HG03159 (cell line): ENCODE data around the gene PLOD1.
"Not testable (repeated sequence)": the region's sequence is repeated elsewhere in the genome, so short reads cannot be mapped to it uniquely, and the experiment has no call there.

Experiments used
- ATAC-seq: cut with Tn5 transposase; IDR thresholded peaks from one replicate; pipeline ENCODE4 v1.9.1; 2021; ENCODE audit warnings: mild to moderate bottlenecking, moderate library complexity; ENCODE audit not compliant: unreplicated experiment

Gene PLOD1

DNA sequence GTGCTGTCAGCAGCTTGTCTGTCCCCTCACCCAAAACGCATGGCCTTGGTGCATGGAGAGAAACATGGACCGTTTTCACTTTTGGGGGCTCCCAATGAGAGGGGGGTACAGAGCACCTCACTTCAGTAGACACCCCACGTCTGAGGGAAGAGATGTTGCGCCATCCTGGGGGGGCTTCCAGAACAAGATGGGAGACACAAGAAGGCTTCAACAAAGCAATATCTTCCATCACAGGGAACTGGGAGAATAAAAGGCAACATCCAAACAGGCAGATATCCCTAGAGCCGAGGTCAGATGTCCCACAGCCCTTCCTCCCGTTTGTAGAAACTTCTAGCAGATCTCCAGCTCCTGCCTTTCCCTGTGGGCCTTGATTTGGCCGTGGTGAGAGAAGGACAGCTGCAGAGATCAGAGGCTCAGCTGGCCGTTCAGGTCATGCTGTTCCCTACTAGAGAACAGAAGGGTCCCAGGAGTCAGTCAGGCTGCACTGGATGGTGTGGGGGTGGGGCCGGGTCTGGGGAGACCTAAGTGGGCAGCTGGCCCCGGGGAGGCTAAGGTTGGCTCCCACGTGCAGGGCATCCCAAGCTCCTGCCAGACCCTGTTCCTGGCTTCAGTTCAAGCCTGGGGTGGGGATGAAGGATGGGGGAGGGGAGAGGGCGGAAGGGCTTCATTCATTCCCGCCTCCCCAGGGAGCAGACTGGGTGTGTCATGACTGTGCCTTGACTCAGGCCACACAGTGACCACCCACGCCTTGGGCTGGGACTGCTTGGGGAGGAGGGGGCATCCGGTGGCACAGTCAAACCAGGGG is 4.4 kb downstream of the PLOD1 start:
- no peak for ATAC-seq

DNA sequence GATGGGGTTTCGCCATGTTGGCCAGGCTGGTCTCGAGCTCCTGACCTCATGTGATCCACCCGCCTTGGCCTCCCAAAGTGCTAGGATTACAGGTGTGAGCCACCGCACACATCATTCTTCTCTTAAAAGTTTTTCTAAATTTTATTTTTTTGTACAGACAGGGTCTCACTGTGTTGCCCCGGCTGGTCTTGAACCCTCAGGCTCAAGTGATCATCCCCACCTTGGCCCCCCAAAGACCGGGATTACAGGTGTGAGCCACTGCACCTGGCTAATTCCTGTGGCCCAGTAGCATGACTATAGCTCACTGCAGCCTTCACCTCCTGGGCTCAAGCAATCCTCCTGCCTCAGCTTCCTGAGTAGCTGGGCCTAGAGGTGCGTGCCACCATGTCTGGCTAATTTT is 5.3 kb downstream of the PLOD1 start:
- ATAC-seq, result not testable (repeated sequence)

DNA sequence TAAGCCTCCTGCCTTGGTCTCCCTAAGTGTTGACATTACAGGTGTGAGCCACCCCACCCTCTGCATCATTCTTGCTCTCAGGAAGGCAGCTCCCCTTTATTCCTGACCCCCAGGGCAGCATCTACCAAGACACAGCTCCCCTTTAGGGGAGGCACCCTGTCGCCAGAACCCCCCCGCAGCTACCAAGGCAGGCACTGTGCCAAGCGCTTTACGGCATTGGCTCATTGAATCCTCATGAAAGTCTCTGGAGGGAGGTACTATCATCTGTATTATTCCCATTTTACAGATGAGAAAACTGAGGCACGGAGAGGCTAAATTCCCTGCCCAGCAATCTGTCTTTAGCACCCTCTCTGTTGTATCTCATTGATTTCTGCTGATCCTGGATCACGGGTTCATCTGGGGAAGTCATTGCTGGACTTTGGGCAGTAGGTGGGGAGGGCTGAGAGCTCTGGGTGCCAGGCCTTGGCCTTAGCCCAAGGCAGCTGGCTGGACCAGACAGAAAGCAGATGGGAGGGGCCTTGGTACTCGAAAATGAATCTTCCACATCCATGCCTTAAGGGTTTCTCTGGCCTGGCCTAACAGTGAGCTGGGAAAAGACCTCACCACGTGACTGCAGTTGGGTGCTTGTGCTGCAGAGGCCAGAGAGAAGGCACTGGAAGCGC is 5.9 kb downstream of the PLOD1 start:
- ATAC-seq, result no peak

DNA sequence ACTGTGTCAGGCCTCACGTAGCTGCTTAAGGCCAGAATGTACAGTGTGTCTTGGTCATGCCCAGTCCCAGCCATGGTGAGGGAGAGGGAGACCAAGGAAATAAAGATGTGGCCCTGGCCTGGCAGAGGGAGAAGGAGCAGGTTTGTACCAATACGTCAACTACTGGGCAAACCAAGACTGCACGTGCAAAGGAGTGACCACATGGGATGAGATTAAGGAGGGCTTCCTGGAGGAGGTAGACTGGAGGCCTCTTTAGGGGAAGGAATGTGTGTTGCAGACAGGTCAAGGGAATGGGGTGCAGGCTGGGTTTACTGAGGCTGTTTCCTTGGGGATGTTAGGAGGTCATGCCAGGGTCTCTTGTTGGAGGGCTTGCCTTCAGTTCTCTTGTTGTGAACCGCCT is 7.8 kb downstream of the PLOD1 start:
- no peak for ATAC-seq

DNA sequence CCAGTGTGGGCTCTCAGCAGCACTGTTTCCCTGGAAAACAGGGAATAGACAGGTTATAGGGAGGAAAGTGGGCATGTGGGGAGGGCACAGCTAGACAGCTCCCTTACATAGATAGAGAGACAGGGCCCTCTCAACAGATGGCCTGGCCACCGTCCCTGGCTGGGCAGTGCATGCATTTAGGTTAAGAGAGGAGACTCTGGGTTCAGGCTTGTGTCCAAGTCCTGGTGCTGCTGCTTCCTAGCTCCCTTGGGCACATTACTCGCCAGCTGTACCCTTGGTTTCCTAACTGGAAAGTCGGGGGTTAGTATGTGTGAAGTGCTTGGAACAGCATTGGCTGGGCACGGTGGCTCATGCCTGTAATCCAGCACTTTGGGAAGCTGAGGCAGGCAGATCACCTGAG is 9.1 kb downstream of the PLOD1 start:
- ATAC-seq, result no peak

DNA sequence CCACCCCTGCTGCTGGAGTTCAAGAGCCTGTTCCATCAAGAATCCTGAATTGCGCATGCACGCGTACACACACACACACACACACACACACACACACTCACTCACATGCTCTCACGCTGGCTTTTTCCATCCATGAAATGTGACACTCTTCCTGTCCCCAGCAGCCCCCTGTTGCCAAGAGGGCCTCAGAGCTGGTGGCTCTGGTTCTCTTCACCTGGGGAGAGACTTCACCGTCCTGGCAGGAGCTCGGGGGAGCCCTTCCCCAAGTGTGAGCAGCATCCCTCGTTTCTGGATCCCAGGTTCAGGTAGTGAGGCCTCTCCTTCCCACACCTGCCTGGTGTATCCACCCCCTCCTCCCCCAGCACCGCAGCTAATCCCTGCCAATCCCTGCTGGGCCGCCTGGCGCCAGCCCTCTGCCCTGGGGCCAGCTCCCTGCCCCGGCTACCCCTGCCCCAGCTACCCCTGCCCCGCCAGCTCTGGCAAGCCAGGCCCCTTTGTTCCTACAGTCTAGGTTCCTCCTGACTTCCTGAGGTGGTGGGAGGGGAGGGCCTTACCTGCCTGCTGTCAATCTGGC is 9.9 kb downstream of the PLOD1 start:
- ATAC-seq, result no peak

DNA sequence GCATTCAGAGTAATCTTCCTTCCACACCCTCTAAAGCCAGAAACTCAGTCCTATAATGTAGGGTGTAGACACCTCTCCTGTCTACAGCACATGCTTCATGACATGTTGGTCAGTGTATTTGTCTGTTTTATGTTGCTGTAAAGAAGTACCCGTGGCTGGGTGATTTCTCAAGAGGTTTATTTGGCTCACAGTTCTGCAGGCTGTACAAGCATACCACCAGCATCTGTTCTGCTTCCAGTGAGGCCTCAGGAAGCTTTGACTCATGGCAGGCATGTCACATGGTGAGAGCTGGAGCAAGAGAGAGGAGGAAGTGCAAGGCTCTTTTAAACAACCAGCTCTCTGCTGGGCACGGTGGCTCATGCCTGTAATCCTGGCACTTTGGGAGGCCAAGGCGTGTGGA is 12.1 kb downstream of the PLOD1 start:
- ATAC-seq, result no peak

DNA sequence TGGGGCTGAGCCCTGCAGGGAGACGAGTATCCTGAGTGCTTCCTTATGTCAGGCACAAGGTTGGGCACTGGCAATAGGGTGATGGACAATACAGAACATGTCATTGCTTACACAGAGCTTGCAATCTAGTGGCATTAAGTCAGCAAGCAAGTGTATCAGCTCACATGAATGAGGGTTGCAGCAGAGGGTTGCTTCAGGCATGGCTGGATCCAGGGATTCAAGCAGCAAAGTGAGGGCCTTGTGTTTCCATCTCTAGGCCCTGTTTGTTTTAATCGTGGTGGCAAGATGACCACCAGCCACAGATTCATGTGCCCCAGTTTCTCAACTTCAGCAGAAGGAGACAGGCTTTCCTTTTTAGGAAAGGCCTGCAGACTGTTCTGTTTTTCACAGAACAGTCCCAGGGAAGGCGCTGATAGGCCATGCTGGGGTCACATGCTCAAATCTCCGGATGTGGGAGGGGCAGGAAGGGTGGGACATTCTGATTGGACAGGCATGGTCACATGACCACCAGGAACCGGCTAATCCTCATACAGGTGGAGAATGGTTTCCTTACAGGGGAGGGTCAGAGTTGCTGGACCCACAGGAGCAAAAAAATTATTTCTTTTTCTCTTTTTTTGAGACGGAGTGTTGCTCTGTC is 14.4 kb downstream of the PLOD1 start:
- no peak for ATAC-seq

DNA sequence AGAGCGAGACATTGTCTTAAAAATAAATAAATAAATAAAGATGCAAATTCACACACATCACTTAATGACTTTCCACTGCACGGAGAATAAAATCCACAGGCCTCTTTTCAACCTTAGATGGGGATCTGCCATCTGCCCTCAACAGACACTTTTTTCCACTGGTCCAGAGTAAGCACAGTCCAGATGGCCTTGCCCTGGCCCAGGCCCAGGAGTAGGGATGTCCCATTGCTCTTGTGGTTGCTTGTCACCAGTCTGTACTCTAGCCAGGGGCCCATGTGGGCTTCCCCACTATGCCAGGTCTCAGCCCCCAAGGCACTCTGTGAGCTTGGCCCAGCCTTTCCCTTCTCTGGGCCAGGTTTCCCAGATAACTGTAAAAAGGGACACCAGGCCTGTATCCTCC is 17.4 kb downstream of the PLOD1 start:
- no peak for ATAC-seq

DNA sequence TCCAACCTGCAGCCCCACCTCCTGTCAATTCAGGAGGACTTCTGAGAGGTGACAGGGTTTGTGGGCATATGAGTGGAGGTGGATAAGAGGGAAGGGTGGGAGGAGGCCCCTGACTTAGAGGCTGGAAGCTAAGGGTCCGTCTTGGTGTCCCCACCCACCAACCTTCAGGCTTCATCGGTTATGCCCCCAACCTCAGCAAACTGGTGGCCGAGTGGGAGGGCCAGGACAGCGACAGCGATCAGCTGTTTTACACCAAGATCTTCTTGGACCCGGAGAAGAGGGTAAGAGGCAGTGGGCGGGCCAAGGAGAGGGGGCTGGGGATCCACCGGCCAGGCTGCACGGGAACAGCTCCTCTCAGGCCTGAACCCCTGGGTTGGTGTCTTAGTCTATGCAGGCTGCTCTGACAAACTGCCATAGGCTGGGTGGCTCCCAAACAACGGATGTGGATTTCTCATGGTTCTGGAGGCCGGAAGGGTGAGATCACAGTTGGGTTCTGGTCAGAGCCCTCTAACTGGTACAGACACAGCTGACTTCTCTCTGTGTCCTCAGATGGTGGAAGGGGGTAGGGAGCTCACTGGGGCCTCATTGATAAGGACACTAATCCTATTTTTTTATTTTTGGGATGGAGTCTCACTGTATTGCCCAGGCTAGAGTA is 18.1 kb downstream of the PLOD1 start:
- ATAC-seq, result no peak

DNA sequence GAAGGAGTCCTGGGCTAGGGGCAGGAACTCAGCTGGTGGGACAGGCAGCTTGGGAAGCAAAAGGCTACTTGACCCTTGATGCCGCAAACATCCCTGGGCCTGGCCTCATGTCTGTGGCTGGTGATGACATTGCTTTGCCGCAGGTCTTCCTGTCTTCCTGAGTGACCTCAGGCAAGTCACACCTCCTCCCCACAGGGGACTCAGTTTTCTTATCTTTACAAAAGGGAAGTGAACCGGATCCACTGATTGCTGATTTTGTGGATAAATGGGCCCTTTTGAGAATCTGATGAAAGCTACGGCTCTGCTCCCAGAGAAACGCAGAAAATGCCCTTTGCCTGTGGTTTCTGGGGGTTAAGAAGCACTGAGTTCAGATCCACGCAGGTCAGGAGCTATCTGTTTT is 20.7 kb downstream of the PLOD1 start:
- ATAC-seq, result no peak

DNA sequence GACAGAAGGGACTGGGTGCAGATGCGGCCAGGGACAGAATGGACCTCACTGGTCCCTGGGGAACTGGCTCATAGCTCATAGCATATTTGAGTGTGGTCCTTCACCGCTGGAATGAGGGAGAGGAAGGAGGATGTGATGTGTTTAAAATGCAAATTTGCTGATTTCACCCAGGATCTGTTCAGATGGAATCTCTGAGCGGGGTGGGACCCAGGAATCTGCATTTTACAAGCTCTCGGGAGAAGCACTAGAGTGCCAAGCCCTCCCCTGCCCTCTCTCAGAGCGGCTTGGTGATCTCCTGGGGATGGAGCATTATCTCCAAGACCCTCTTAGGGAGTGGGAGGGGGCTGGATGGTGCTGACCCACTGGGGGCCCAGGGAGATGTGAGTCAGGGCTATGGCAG is 22.9 kb downstream of the PLOD1 start:
- ATAC-seq, result no peak

DNA sequence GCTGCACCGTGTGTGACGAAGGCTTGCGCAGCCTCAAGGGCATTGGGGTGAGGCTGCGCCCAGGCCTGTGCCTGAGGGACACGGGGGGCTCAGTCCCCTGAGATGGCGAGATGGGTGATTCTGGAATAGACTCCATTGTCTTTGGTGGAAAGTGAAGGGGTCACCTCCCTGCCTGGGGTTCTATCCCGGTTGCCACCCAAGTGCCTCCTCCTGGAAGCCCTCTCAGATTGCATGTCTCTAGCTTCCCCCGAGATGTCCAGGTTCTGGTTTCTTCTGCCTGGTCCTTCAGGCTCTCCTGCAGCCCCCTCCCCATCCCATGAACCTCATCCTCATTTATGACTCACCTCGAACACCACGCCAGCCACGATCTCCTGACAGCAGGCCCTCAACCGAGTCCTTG is 23.4 kb downstream of the PLOD1 start:
- ATAC-seq, result no peak

DNA sequence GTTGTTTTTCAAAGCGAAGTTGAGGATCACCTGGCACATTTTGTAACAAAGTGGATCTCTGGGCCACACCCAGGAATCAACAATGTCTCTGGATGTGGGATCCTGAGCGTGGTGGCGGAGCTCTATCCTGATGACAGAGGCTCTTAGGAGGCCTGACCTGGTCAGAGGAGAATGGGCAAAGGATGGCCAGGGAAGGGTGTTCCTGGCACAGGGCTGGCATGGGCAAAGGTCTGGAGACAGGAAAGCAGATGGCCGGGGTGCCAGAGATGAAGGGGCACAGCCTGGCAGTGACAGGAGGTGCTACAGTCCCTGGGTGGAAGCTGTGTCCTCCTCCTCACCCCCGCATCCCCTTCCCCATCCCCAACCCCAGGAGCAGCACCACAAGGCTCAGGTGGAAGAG is 25.8 kb downstream of the PLOD1 start:
- no peak for ATAC-seq

DNA sequence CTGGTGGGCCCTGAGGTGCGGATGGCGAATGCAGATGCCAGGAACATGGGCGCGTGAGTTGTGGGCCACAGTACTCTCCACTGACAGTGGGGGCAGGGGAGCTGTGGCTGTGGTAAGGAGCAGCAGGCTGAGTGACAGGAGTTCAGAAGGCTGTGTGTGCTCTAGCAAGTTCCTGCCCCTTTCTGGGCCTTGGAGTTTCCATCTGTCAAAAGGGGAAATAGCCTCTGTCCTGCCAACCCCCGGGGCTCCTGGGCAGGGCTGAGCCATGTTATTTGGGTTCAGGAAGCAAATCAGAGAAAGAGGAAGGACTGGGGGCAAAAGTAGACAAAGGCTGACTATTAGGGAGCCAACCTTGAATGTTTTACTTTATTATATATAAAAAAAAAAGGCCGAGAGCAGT is 26.2 kb downstream of the PLOD1 start:
- ATAC-seq, result no peak

DNA sequence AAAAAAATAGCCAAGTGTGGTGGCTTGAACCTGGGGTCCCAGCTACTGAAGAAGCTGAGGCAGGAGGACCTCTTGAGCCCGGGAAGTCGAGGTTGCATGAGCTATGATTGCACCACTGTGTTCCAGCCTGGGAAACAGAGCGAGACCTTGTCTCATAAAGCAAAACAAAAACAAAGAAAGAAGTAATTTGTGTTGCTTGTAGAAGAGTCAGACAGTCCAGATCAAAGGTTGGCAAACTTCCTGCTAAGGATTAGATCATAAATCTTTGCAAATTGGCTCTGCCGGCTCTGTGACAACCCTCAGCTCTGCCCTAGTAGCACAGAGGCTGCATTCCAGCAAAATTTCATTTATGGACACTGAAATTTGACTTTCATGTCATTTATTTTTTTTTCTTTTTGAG is 26.7 kb downstream of the PLOD1 start:
- no peak for ATAC-seq

DNA sequence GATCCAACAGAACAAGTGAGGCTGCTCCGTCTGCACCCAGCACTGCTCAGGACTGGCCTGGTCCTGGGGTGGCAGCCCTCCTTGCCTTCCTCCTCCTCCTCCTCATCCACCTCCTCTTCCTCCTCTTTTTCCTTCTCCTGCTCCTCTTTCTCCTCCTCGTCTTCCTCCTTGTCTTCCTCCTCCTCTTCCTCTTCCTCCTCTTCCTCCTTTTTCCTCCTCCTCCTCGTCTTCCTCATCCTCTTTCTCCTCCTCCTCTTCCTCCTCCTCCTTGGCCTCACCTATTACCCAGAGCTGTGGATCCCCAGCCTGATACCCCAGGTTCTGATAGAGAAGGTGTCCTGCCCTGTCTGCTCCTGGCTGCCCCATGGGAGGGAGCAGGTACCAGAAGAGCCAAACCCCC is 29.1 kb downstream of the PLOD1 start:
- no peak for ATAC-seq

DNA sequence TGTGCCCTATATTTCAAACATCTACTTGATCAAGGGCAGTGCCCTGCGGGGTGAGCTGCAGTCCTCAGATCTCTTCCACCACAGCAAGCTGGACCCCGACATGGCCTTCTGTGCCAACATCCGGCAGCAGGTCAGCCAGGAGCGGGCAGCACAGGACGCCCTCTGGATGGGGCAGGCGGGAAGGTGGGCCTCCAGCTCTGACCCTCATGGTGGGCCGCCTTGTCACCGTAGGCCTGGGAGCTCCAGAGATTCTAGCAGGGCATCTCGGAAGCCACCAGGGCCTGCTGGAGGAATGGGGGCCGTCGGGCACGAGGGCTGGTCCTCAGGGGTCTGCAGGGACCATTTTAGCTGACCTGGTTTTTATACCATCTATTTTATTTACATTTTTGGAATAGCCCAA is 30.1 kb downstream of the PLOD1 start:
- no peak for ATAC-seq

DNA sequence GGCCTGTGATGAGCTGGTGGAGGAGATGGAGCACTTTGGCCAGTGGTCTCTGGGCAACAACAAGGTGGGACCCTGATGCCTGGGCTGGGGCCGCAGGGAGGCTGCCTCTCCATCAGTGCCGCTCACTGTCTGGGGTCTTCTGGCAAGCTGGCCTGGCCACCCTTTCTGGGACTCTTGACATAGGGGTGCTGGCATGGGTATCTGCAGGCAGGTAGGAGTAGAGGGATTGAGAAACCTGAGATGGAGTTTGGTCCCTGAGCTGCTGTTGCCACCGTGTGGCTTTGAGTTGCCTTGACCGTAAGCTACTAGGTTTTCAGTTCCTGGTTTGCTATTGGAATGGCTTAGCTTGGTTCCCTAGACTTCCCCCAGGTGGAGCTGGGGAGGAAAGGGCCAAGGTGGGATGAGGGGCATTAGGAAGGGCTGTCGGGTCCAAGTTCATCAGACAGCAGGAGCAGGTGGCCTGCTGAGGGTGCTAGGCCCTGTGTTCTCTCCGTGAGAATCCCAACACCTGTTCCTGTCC is 32.6 kb downstream of the PLOD1 start:
- ATAC-seq, result no peak

DNA sequence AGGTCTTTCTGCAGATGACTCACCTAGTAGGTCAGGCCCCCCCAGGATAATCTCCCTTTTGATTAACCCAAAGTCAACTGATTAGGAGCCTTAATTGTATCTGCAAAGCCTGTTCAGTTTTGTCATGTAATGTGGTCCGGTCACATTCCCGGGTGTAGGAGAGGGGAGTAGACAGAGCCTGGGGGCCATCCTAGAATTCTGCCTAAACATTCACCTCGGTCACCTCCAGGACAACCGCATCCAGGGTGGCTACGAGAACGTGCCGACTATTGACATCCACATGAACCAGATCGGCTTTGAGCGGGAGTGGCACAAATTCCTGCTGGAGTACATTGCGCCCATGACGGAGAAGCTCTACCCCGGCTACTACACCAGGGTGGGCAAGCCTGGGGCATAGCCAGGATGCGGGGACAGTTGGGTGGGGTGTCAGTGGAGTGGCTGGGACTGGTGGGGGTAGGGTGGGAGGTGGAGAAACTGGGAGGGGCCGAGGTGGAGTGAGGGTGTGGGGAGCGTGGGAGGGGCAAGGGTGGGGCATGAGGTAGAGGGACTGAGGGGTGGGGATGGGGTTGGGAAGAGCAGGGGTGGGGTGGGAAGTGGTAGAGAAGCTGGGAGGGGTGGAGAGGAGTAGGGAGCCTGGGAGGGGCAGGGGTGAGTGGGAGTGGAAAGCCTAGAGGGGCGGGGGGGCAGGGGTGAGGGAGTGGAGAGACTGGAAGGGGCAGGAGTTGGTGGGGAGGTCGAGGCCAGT is 36.1 kb downstream of the PLOD1 start:
- ATAC-seq, result no peak
